Measurements from ENCODE around the gene HSD17B8.
A peak's percentile ranks its signal among the peaks of the same experiment; 100 is the strongest.

HSD17B8 gene

DNA sequence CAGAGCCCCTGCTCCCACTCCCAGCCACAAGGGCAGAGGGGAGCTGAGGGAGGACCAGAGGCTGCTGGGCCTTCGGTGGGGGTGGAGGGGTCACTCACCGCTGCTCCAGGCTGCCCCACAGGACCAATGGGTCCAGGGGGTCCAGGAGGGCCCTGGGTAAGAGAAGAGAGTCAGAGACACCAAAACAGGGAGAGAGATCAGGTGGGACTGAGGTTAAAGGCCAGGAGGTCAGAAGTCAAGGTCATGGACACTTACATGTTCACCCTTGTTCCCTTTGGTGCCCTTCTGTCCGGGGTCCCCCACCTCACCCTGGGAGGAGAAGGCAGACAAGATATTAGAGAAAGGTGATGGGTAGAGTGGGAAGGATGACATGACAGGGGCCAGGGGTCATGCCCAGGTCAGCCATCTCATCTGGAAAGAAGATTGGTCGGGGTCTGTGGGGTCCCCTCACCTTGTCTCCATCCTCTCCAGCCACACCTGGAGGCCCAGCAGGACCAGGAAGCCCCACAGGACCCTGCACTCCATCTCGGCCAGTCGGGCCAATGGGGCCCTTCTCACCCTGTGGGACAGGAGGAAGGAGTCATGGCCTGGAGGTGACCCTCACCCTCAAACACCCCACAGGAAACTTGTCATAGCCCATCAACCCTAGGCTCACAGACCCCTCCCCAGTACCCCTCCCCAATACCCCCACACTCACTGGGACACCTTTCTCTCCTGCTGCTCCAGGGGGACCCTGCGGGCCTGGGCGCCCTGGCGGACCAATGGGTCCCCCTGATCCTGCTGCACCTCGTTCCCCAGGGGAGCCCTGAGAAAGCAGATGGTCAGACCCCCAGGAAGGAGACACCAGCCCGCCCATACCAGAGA is 33.2 kb upstream of the HSD17B8 start:
- DNase-seq (ENCODE audit: low read depth) = no peak

- DNase-seq (ENCODE audit: low read depth) = no peak
Measured at GRCh38 chr6:33171880-33172687, 32.4 kb upstream of the HSD17B8 start.

DNA sequence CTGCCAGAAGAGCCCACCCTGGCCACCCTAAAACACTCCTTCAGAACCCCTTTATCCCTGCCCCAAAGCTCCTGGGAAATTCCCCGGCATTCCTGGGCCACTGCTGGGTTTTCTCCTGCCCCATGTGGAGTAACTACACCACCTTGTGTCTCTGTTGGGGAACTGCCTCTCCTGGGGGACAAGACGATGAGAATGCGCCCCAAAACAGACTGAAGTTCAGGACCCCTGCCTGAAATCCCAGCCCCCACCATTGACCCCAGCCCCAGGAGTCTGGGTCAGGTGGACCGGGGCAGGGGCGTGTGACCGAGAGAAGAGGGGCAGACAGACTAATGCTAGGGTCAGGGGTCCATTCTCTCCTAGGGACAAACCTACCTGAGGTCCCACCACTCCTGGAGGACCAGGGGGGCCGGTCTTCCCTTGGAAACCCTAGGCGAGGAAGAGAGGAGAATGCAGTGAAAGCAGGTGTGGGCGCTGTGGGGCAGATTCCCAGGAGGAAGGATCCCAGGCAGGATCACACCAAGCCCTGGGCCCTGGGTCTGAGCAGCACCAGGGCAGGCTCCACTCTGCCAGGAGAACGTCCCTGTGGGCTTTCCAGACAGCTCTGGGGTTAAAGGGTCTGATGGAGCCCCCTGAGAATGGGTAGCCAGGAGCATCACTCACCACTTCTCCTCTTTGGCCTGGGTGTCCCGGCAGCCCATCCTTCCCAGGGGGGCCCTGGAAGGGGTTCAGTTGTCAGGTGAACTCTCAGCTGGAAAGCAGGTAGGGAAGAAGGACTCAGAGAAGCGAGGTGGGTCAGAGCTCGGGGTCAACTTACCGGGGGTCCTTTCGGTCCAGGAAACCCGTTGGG is 31.5 kb upstream of the HSD17B8 start:
- DNase-seq (ENCODE audit: low read depth) = peak; percentile 6

- DNase-seq (ENCODE audit: low read depth) = no peak
Measured at GRCh38 chr6:33173535-33174180, 30.8 kb upstream of the HSD17B8 start.

DNA sequence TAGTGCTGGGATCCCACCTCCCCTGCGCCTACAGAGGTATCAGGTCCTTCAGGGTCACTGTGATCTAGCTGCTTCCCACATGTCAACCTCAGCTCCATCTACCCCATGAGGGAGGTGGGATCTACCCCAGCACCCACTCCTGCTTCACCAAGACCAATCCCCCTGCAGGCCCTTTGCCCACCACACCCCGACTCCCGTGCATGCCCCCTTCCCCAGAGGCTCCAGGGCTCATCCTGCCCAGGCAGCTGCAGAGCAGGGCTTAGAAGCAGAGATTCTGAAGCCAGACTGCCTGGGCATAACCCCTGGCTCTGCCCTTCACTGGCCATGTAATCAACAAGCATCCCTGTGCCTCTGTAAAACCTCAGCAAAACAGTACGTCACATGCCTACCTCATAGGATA is 29.7 kb upstream of the HSD17B8 start:
- DNase-seq (ENCODE audit: low read depth) = no peak

- DNase-seq (ENCODE audit: low read depth) = no peak
Measured at GRCh38 chr6:33175436-33176069, 28.9 kb upstream of the HSD17B8 start.

GRCh38 chr6:33176906-33177305 is 27.5 kb upstream of the HSD17B8 start:
- no peak for DNase-seq (ENCODE audit: low read depth)

GRCh38 chr6:33177552-33178446 is 26.7 kb upstream of the HSD17B8 start:
- DNase-seq (ENCODE audit: low read depth) = no peak

GRCh38 chr6:33178755-33179475 is 25.5 kb upstream of the HSD17B8 start:
- DNase-seq (ENCODE audit: low read depth) = no peak

GRCh38 chr6:33181141-33181540 is 23.3 kb upstream of the HSD17B8 start:
- no peak for DNase-seq (ENCODE audit: low read depth)

DNA sequence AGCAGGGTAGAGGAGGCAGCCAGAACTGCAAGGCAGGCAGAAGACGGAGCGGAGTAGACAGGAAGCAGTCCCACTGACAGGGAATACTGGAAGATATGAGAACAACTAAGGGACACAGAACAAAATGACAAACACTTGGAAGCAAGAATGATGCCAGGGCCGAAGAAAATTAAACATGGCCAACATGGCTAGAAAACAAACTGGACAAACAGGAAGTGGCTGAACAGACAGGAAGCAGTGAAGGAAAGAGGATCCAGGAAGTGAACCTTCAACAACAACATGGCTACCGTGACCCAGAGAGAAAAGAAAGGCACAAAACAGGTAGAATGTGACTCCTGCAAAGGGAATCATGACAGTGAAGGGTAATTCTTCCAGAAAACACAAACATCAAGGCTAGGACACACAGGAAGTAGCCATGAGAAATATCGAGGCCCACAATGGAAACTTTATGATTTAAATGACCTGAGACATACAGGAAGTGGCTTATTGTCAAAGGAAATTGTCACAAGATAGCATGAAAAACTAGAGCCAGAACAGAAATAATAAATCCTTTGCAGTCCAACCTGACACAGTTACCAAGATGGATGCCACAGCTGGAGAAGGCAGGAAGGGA is 21.3 kb upstream of the HSD17B8 start:
- no peak for DNase-seq (ENCODE audit: low read depth)

DNA sequence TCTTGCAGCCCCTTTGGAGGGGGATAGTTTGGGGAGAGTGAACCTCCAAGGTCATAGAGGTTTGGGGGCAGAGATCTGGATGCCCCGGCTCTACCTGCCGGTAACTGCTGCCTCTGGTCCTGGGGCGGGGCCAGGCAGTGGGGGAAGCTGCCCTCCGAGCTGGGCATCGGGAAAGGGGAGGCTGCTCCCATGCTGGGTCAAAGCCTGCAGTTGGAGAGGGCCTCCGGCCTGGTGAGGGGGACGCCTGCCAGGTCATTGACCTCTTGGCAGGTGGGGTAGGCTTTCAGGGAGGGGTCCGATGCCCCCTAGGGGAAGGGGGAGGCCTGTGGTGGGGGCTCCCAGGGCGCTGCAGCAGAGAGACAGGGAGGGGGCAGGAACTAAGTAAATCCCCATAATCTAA is 19.3 kb upstream of the HSD17B8 start:
- no peak for DNase-seq (ENCODE audit: low read depth)

- no peak for DNase-seq (ENCODE audit: low read depth)
Measured at GRCh38 chr6:33185654-33186187, 18.7 kb upstream of the HSD17B8 start.

- DNase-seq (ENCODE audit: low read depth) = no peak
Measured at GRCh38 chr6:33187809-33188208, 16.6 kb upstream of the HSD17B8 start.

DNA sequence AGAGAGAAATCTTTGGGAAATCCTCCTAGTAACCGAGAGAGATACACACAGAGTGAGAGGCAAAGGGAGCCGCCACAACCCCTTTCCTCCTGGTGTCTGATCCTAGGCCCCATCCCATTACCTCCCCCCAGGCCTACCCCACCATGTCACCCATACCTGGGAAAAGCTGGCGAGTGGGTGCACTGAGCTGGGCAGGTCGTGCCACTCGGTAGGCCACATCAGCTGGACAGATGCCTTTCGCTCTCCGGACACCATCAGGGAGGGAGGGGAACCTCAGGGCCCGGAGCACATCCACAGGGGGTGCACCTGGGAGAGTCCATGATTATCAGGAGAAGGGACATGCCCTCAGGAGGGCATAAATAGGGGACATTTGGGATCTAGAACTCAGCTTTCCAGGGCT is 15.3 kb upstream of the HSD17B8 start:
- no peak for DNase-seq (ENCODE audit: low read depth)

- DNase-seq (ENCODE audit: low read depth) = no peak
Measured at GRCh38 chr6:33189625-33190448, 14.6 kb upstream of the HSD17B8 start.

DNA sequence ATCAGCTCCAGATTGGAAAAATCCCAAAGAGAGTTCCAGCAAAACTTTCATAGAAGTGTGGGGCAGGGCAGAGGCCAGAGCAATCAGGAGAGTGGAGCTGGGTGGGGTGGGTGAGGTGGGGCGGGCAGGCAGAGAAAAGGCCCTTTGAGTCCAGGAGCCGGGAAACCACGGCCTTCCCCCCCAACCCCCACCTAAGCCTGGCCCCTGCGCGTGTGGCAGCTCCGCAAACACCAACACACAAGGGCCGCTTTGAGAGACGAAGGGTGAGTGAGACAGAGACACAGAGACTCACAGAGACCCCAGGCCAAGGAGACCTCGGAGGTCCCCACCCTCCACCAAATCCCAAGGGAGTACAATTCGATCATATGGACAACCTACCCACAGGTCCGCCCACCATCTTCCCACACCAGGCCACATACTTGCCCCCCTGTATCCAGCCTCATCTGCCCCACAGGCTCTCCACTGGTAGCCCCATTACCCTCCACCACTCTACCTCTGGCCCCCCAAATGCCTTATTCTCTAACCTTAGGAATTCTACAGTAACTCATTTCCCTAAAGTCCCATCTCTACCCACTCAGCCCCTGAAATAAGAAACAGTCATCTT is 13.8 kb upstream of the HSD17B8 start:
- DNase-seq (ENCODE audit: low read depth) = no peak
